A549 (cell line): ENCODE data around the gene NKD1.

ENCODE experiments used
- CEBPB ChIP-seq, 2 experiments: fragments of >200 bp in 1 of 2; sonication (Bioruptor Twin) in 1 of 2; formaldehyde crosslinking in 1 of 2; IDR thresholded peaks; 2 replicates each; pipeline ENCODE4 v1.6.1; 2012 to 2016
- CHD2 ChIP-seq: fragments of 150-350 bp; IDR thresholded peaks from 2 replicates; pipeline ENCODE4 v1.6.1; 2014; ENCODE audit warnings: low read length; ENCODE audit not compliant: partially characterized antibody
- HOXB13 ChIP-seq: fragments of 250-450 bp; sonication (Bioruptor Pico); IDR thresholded peaks from 2 replicates; pipeline ENCODE4 v1.5.0; 2020; ENCODE audit warnings: low read depth, mild to moderate bottlenecking, moderate library complexity
- KDM1A ChIP-seq: fragments of 200-600 bp; sonication (generic); IDR thresholded peaks from 2 replicates; pipeline ENCODE4 v1.6.1; 2016; ENCODE audit warnings: low read depth, mild to moderate bottlenecking
- NPAS2 ChIP-seq: fragments of 250-450 bp; sonication (Bioruptor Pico); IDR thresholded peaks from 2 replicates; pipeline ENCODE4 v1.8.0; 2022; ENCODE audit warnings: mild to moderate bottlenecking, moderate library complexity, borderline replicate concordance
- POLR2A ChIP-seq: IDR thresholded peaks from 2 replicates; pipeline ENCODE4 v1.6.1; 2012; ENCODE audit warnings: mild to moderate bottlenecking, low read length
- RAD21 ChIP-seq, 2 experiments: fragments of >200 bp in 1 of 2; sonication (Bioruptor Twin) in 1 of 2; formaldehyde crosslinking in 1 of 2; IDR thresholded peaks in 1 of 2; conservative IDR thresholded peaks in 1 of 2; 2 replicates in 1 of 2; 3 replicates in 1 of 2; pipeline ENCODE4 v1.6.1; 2012 to 2018; ENCODE audit warnings: inconsistent platforms in 1 of 2
- RCOR1 ChIP-seq: fragments of 150-350 bp; IDR thresholded peaks from 2 replicates; pipeline ENCODE4 v1.6.1; 2014; ENCODE audit warnings: antibody characterized with exemption, low read length, low read depth
- ZFP36 ChIP-seq: fragments of 450-650 bp; IDR thresholded peaks from 2 replicates; pipeline ENCODE4 v1.6.1; 2014; ENCODE audit warnings: borderline replicate concordance; ENCODE audit not compliant: partially characterized antibody
- ZSCAN20 ChIP-seq: fragments of 250-450 bp; sonication (Bioruptor Pico); IDR thresholded peaks from 2 replicates; pipeline ENCODE4 v1.8.0; 2022; ENCODE audit warnings: mild to moderate bottlenecking, moderate library complexity
- TF ChIP-seq, protein P1 (sequence below): IDR thresholded peaks from 2 replicates; pipeline ENCODE4 v1.6.1; 2012; ENCODE audit warnings: low read depth, borderline replicate concordance
- TF ChIP-seq, protein P2 (sequence below): fragments of >200 bp; sonication (Bioruptor Twin); formaldehyde crosslinking; IDR thresholded peaks from 3 replicates; pipeline ENCODE4 v1.5.1; 2016
- TF ChIP-seq, protein P3 (sequence below): fragments of 200-600 bp; sonication (generic); IDR thresholded peaks from 2 replicates; pipeline ENCODE4 v1.6.1; 2016; ENCODE audit warnings: antibody characterized with exemption, mild to moderate bottlenecking, moderate library complexity
- TF ChIP-seq, protein P4 (sequence below): IDR thresholded peaks from 2 replicates; pipeline ENCODE4 v1.6.1; 2012

DNA sequence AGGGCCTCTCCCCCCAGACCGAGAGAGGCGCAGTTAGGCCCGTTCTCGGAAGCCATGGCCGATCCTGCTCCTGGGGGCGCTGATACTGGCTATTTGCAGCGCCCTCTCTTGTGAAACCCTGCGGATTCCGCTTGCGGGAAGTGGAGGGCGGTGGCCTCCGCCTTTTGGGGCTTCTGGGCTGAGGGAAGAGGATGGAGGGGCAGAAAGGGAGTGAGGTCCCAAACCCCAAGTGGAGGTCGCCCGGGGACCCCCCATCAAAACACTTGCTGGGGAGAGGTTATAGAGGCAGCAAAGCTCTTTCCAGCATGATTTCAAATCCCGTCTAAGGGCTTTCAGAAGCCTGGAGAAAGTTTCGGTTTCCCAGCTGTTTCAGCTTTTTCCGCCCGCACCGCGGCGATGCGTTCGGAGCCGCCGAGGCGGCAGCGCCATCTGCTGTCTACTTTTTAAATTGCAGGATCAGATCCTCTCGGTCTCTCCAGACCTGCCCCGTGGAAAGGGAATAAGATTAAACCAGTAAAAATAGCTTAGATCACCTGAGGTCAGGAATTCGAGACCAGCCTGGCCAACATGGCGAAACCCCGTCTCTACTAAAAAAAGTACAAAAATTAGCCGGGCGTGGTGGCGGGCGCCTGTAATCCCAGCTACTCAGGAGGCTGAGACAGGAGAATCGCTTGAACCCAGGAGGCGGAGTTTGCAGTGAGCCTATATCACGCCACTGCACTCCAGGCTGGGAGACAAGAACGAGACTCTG lies 117.1 kb downstream of the NKD1 start:
- TF ChIP-seq, protein P1, sequence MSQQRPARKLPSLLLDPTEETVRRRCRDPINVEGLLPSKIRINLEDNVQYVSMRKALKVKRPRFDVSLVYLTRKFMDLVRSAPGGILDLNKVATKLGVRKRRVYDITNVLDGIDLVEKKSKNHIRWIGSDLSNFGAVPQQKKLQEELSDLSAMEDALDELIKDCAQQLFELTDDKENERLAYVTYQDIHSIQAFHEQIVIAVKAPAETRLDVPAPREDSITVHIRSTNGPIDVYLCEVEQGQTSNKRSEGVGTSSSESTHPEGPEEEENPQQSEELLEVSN, result no peak
- no peak for TF ChIP-seq NPAS2 (CRISPR knock-in tag)
- no peak for TF ChIP-seq POLR2A
- no peak for TF ChIP-seq RCOR1
- TF ChIP-seq ZFP36, result no peak
- TF ChIP-seq KDM1A, result no peak
- TF ChIP-seq, protein P2, sequence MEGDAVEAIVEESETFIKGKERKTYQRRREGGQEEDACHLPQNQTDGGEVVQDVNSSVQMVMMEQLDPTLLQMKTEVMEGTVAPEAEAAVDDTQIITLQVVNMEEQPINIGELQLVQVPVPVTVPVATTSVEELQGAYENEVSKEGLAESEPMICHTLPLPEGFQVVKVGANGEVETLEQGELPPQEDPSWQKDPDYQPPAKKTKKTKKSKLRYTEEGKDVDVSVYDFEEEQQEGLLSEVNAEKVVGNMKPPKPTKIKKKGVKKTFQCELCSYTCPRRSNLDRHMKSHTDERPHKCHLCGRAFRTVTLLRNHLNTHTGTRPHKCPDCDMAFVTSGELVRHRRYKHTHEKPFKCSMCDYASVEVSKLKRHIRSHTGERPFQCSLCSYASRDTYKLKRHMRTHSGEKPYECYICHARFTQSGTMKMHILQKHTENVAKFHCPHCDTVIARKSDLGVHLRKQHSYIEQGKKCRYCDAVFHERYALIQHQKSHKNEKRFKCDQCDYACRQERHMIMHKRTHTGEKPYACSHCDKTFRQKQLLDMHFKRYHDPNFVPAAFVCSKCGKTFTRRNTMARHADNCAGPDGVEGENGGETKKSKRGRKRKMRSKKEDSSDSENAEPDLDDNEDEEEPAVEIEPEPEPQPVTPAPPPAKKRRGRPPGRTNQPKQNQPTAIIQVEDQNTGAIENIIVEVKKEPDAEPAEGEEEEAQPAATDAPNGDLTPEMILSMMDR, result peak; percentile 88
- peak; percentile 80 to 85 for TF ChIP-seq RAD21 (conservative IDR thresholded peaks at IDR 0.05 in 1 of 2, IDR thresholded peaks at IDR 0.05 in 1 of 2)
- TF ChIP-seq HOXB13 (CRISPR knock-in tag), result no peak
- TF ChIP-seq, protein P3, sequence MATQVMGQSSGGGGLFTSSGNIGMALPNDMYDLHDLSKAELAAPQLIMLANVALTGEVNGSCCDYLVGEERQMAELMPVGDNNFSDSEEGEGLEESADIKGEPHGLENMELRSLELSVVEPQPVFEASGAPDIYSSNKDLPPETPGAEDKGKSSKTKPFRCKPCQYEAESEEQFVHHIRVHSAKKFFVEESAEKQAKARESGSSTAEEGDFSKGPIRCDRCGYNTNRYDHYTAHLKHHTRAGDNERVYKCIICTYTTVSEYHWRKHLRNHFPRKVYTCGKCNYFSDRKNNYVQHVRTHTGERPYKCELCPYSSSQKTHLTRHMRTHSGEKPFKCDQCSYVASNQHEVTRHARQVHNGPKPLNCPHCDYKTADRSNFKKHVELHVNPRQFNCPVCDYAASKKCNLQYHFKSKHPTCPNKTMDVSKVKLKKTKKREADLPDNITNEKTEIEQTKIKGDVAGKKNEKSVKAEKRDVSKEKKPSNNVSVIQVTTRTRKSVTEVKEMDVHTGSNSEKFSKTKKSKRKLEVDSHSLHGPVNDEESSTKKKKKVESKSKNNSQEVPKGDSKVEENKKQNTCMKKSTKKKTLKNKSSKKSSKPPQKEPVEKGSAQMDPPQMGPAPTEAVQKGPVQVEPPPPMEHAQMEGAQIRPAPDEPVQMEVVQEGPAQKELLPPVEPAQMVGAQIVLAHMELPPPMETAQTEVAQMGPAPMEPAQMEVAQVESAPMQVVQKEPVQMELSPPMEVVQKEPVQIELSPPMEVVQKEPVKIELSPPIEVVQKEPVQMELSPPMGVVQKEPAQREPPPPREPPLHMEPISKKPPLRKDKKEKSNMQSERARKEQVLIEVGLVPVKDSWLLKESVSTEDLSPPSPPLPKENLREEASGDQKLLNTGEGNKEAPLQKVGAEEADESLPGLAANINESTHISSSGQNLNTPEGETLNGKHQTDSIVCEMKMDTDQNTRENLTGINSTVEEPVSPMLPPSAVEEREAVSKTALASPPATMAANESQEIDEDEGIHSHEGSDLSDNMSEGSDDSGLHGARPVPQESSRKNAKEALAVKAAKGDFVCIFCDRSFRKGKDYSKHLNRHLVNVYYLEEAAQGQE, result no peak
- no peak for TF ChIP-seq CEBPB (IDR thresholded peaks at IDR 0.05)
- TF ChIP-seq, protein P4, sequence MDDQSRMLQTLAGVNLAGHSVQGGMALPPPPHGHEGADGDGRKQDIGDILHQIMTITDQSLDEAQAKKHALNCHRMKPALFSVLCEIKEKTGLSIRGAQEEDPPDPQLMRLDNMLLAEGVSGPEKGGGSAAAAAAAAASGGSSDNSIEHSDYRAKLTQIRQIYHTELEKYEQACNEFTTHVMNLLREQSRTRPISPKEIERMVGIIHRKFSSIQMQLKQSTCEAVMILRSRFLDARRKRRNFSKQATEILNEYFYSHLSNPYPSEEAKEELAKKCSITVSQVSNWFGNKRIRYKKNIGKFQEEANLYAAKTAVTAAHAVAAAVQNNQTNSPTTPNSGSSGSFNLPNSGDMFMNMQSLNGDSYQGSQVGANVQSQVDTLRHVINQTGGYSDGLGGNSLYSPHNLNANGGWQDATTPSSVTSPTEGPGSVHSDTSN, result no peak
- no peak for TF ChIP-seq CHD2
- TF ChIP-seq ZSCAN20 (CRISPR knock-in tag), result no peak
